HEK293T (cell line): ENCODE results near the gene C1orf116.

Experiments
- ARNT ChIP-seq: fragments of 450-650 bp; IDR thresholded peaks from 2 replicates; pipeline ENCODE4 v1.6.1; 2017; ENCODE audit warnings: mild to moderate bottlenecking
- BHLHE40 ChIP-seq: fragments of 450-650 bp; IDR thresholded peaks from 2 replicates; pipeline ENCODE4 v1.6.1; 2016; ENCODE audit warnings: mild to moderate bottlenecking, moderate library complexity, borderline replicate concordance
- CTBP1 ChIP-seq: fragments of 450-650 bp; IDR thresholded peaks from 2 replicates; pipeline ENCODE4 v1.6.1; 2016; ENCODE audit warnings: borderline replicate concordance
- ELF4 ChIP-seq: fragments of 450-650 bp; IDR thresholded peaks from 2 replicates; pipeline ENCODE4 v1.6.1; 2017; ENCODE audit warnings: antibody characterized with exemption
- FOXA1 ChIP-seq: fragments of 450-650 bp; IDR thresholded peaks from 2 replicates; pipeline ENCODE4 v1.6.1; 2016; ENCODE audit warnings: mild to moderate bottlenecking
- FOXM1 ChIP-seq: fragments of 450-650 bp; IDR thresholded peaks from 2 replicates; pipeline ENCODE4 v1.6.1; 2017; ENCODE audit warnings: mild to moderate bottlenecking, borderline replicate concordance
- HDGF ChIP-seq: fragments of 450-650 bp; IDR thresholded peaks from 2 replicates; pipeline ENCODE4 v1.6.1; 2017; ENCODE audit warnings: antibody characterized with exemption, borderline replicate concordance
- L3MBTL2 ChIP-seq: fragments of 450-650 bp; conservative IDR thresholded peaks from 2 replicates; pipeline ENCODE4 v1.6.1; 2016; ENCODE audit warnings: mild to moderate bottlenecking
- NFRKB ChIP-seq: fragments of 450-650 bp; IDR thresholded peaks from 2 replicates; pipeline ENCODE4 v1.6.1; 2016; ENCODE audit warnings: mild to moderate bottlenecking, moderate library complexity
- PKNOX1 ChIP-seq: fragments of 450-650 bp; IDR thresholded peaks from 2 replicates; pipeline ENCODE4 v1.6.1; 2016
- SP1 ChIP-seq: fragments of 450-650 bp; IDR thresholded peaks from 2 replicates; pipeline ENCODE4 v1.6.1; 2017
- SUZ12 ChIP-seq: fragments of 450-650 bp; IDR thresholded peaks from 2 replicates; pipeline ENCODE4 v1.6.1; 2016; ENCODE audit warnings: mild to moderate bottlenecking
- ZNF384 ChIP-seq: fragments of 450-650 bp; IDR thresholded peaks from 2 replicates; pipeline ENCODE4 v1.6.1; 2016

DNA sequence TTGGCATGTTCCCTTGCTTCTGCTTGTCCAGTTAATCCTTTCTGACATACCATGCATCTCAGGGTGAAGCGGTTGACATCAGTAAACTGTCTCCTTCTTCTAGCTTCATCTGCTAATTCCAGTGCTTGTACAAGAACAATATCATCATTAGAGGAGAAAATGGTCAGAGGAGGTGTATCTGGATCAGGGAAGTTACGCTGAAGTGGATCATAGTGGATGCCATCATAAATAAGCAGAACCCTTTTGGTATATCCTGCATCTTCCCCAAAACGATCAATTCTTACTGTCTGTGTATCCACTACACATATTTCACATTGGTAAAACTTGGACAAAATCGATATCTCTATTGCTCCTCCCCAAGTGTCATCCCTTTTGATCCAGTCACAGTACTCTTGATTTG lies 16.5 kb upstream of the C1orf116 start:
- TF ChIP-seq CTBP1 = no peak
- no peak for TF ChIP-seq FOXM1
- TF ChIP-seq ZNF384 = no peak
- TF ChIP-seq SUZ12 = no peak
- no peak for TF ChIP-seq ARNT
- no peak for TF ChIP-seq ELF4
- no peak for TF ChIP-seq HDGF
- no peak for TF ChIP-seq SP1
- no peak for TF ChIP-seq BHLHE40
- no peak for TF ChIP-seq NFRKB
- TF ChIP-seq L3MBTL2 = no peak
- no peak for TF ChIP-seq PKNOX1
- TF ChIP-seq FOXA1 = no peak
